ENCODE measurements around the gene ABO. TPM values are rescaled to one million over a fixed set of nuclear protein-coding genes. Genes with fewer than 3 reads are reported as not detected.

Gene ABO
- total and polyA plus RNA-seq, 4 donors, result 0.08 to 0.75 (median 0.10) TPM; not detected in 1

GRCh38 chr9:133273098-133273497, 1.9 kb downstream of the ABO start:
- TF ChIP-seq JUND (IDR thresholded peaks at IDR 0.05) (no peak), CTCF (IDR thresholded peaks at IDR 0.05; ENCODE audit: low read depth, low read length, missing input control) (no peak), HNF4A (conservative IDR thresholded peaks at IDR 0.05) (no peak), ZBTB33 (IDR thresholded peaks at IDR 0.05) (no peak), SP1 (IDR thresholded peaks at IDR 0.05) (no peak), TAF1 (conservative IDR thresholded peaks at IDR 0.05) (no peak), EGR1 (IDR thresholded peaks at IDR 0.05; ENCODE audit: low read depth in 2 of 2) (no peak), RXRA (IDR thresholded peaks at IDR 0.05) (no peak), REST (IDR thresholded peaks at IDR 0.05) (no peak), GABPA (IDR thresholded peaks at IDR 0.05 in 1 of 2, conservative IDR thresholded peaks at IDR 0.05 in 1 of 2) (no peak), YY1 (IDR thresholded peaks at IDR 0.05) (no peak), NR2F2 (IDR thresholded peaks at IDR 0.05) (no peak), FOXA1 (IDR thresholded peaks at IDR 0.05) (no peak), MAX (IDR thresholded peaks at IDR 0.05) (no peak), FOXA2 (IDR thresholded peaks at IDR 0.05) (no peak), ATF3 (IDR thresholded peaks at IDR 0.05) (no peak), HNF4G (IDR thresholded peaks at IDR 0.05) (no peak), RAD21 (IDR thresholded peaks at IDR 0.05) (no peak)
- Histone ChIP-seq H3K27me3 (ENCODE audit: control insufficient read depth in 4 of 4, insufficient read depth in 4 of 4, low read length in 3 of 4) (peaks cover 0 to 9% (median 4%) of the 10 kb centered on the region in 4 donors), H3K4me1 (ENCODE audit: control insufficient read depth in 4 of 4, insufficient read depth in 4 of 4, low read length in 3 of 4) (peaks cover 0 to 5% (median 1%) of the 10 kb centered on the region in 4 donors), H3K9me3 (ENCODE audit: control insufficient read depth in 4 of 4, low read length in 3 of 4) (no peaks in the 10 kb centered on the region), H3K27ac (ENCODE audit: low read depth in 1 of 2, low read length in 2 of 2) (no peak overlapping the region), H3K9ac (ENCODE audit: low read depth in 1 of 2, low read length in 2 of 2) (no peak overlapping the region), H3K4me3 (ENCODE audit: low read depth in 1 of 3, low read length in 3 of 3) (no peak overlapping the region), H3K36me3 (ENCODE audit: control insufficient read depth in 4 of 4, insufficient read depth in 3 of 4, low read depth in 1 of 4, low read length in 3 of 4) (no peaks in the 10 kb centered on the region)
- DNase-seq (ENCODE audit: low spot score), result no peak
- WGBS, result 86% methylated on average over 7 of the region's 7 CpGs
